Endothelial cell of umbilical vein (primary cell): ENCODE measurements around the gene ATP13A3. TPM values are rescaled to one million over a fixed set of nuclear protein-coding genes. Genes with fewer than 3 reads are reported as not detected.

Source experiments
- BruUV-seq: library from RNA; stranded (reverse); fragments of 400-500 nt; replicated peaks from 2 replicates; lab custom pipeline; 2021; lab: Mats Ljungman, UMichigan
- CTCF ChIA-PET: fragments of 300-600, 350-600 bp; sonication (Branson Sonifier 250); formaldehyde crosslinking; loops from one replicate; lab custom pipeline; 2021; ENCODE audit warnings: antibody characterized with exemption, inconsistent platforms; lab: Charles Lee
- POLR2A ChIA-PET: fragments of 300-600, 350-600 bp; sonication (Branson Sonifier 250); formaldehyde crosslinking; loops from one replicate; lab custom pipeline; 2021; ENCODE audit warnings: antibody characterized with exemption, inconsistent platforms; lab: Charles Lee
- DNase-seq: peaks from one replicate; pipeline ENCODE4 v3.0.0-alpha.2; 2011; ENCODE audit warnings: low read depth, low spot score
- FAIRE-seq: peaks from 2 replicates; lab custom pipeline; 2011; peaks lifted over from hg19 to GRCh38; lab: Jason Lieb, UNC
- H2AFZ ChIP-seq: 2 replicates; pipeline ENCODE4 v1.6.0; 2012; ENCODE audit warnings: low read depth, low read length, control low read depth, inconsistent platforms
- H3K27ac ChIP-seq: 2 replicates; pipeline ENCODE4 v1.5.1; 2011; ENCODE audit warnings: low read depth, mild to moderate bottlenecking, control low read depth, low read length, moderate library complexity; ENCODE audit not compliant: insufficient read depth
- H3K27me3 ChIP-seq, 2 experiments: 2 replicates each; pipeline versions ENCODE4 v1.6.0 to v1.6.1; 2011; ENCODE audit warnings: low read length in 2 of 2, mixed read lengths in 1 of 2; ENCODE audit not compliant: control insufficient read depth in 2 of 2, insufficient read depth in 2 of 2
- H3K36me3 ChIP-seq, 2 experiments: 2 replicates in 1 of 2; 3 replicates in 1 of 2; pipeline ENCODE4 v1.5.1; 2011; ENCODE audit warnings: low read length in 2 of 2, mild to moderate bottlenecking in 1 of 2, moderate library complexity in 1 of 2; ENCODE audit not compliant: control insufficient read depth in 2 of 2, insufficient read depth in 2 of 2; ENCODE audit errors: extremely low read depth in 1 of 2
- H3K4me1 ChIP-seq: 3 replicates; pipeline ENCODE4 v1.5.1; 2011; ENCODE audit warnings: mild to moderate bottlenecking, low read length; ENCODE audit not compliant: control insufficient read depth, insufficient read depth; ENCODE audit errors: extremely low read depth
- H3K4me2 ChIP-seq: 2 replicates; pipeline ENCODE4 v1.6.1; 2011; ENCODE audit warnings: low read length, control low read depth, mixed read lengths; ENCODE audit not compliant: insufficient read depth
- H3K4me3 ChIP-seq, 3 experiments: fragments of 200-600 bp in 1 of 3; sonication (generic), shearing (Covaris generic) in 1 of 3; replicated peaks in 1 of 3; 2 replicates each; pipeline ENCODE4 v1.5.1; 2011 to 2016; ENCODE audit warnings: control low read depth in 3 of 3, low read length in 3 of 3, mild to moderate bottlenecking in 2 of 3, inconsistent platforms in 1 of 3, low read depth in 1 of 3, moderate library complexity in 1 of 3; ENCODE audit not compliant: insufficient read depth in 1 of 3
- H3K79me2 ChIP-seq: 2 replicates; pipeline ENCODE4 v1.6.0; 2012; ENCODE audit warnings: low read length, inconsistent platforms; ENCODE audit not compliant: control insufficient read depth, insufficient read depth
- H3K9ac ChIP-seq: replicated peaks from 2 replicates; pipeline ENCODE3; 2011; ENCODE audit warnings: low read length, control low read depth; ENCODE audit not compliant: insufficient read depth; ENCODE audit errors: extremely low read depth
- H3K9me1 ChIP-seq: replicated peaks from 3 replicates; pipeline ENCODE4 v1.6.0; 2011; ENCODE audit warnings: mild to moderate bottlenecking, low read length; ENCODE audit not compliant: control insufficient read depth, insufficient read depth; ENCODE audit errors: extremely low read depth
- H3K9me3 ChIP-seq: replicated peaks from 2 replicates; pipeline ENCODE4 v1.5.1; 2012; ENCODE audit warnings: low read length, inconsistent platforms; ENCODE audit not compliant: control insufficient read depth, insufficient read depth
- H4K20me1 ChIP-seq: replicated peaks from 2 replicates; pipeline ENCODE3; 2011; ENCODE audit warnings: mild to moderate bottlenecking, low read length; ENCODE audit not compliant: control insufficient read depth, insufficient read depth; ENCODE audit errors: extremely low read depth
- FOS ChIP-seq: IDR thresholded peaks from 2 replicates; pipeline ENCODE4 v1.6.1; 2011; ENCODE audit warnings: mild to moderate bottlenecking, low read length, moderate library complexity, borderline replicate concordance; ENCODE audit not compliant: insufficient read depth
- GATA2 ChIP-seq: IDR thresholded peaks from 2 replicates; pipeline ENCODE4 v1.7.0; 2011; ENCODE audit warnings: low read depth, mild to moderate bottlenecking, moderate library complexity, mixed read lengths, low read length; ENCODE audit not compliant: insufficient read length, insufficient read depth
- JUN ChIP-seq: IDR thresholded peaks from 2 replicates; pipeline ENCODE4 v1.6.1; 2011; ENCODE audit warnings: borderline replicate concordance, low read depth; ENCODE audit not compliant: insufficient read length, insufficient read depth
- MAX ChIP-seq: IDR thresholded peaks from 2 replicates; pipeline ENCODE4 v1.6.1; 2011; ENCODE audit not compliant: insufficient read depth, insufficient read length
- MYC ChIP-seq: IDR thresholded peaks from one replicate; pipeline ENCODE4 v1.6.1; 2011; ENCODE audit warnings: mild to moderate bottlenecking, low read depth, low read length
- POLR2AphosphoS5 ChIP-seq: IDR thresholded peaks from 2 replicates; pipeline ENCODE4 v1.6.1; 2012; ENCODE audit warnings: low read depth, mild to moderate bottlenecking, control low read depth, low read length, moderate library complexity; ENCODE audit not compliant: insufficient read depth
- dilution Hi-C: fragments of 300-500 bp; cut with MboI; formaldehyde crosslinking; loops from one replicate; pipeline ENCODE4 v1.15.0; 2019; ENCODE audit warnings: low sequenced_read_pairs; ENCODE audit not compliant: extremely low pct_ligation_motif_present
- intact Hi-C: fragments of 100-400 bp; cut with micrococcal nuclease; formaldehyde crosslinking; loops from one replicate; pipeline ENCODE4 v1.10.0; 2022
- polyA plus RNA-seq, 4 experiments: library from polyadenylated mRNA; depleted of rRNA in 3 of 4; stranded (reverse) in 3 of 4; unstranded in 1 of 4; fragments of >200 nt; gene quantifications; 2 replicates each; pipeline versions ENCODE4 v1.2.1 to v1.2.3, GENCODE V29; 2011 to 2012; ENCODE audit warnings: missing spikeins in 1 of 4
- total RNA-seq: library from RNA; stranded (reverse); gene quantifications from 2 replicates; pipeline ENCODE4 v1.2.3, GENCODE V29; 2021

Gene ATP13A3
- total and polyA plus RNA-seq, 2 donors (not counting 3 experiments of a cell fraction or from before 2014, with no cell fraction given) = 12.0 to 59.0 TPM

GRCh38 chr3:194407423-194407822 lies 79.4 kb downstream of the ATP13A3 start:
- Histone ChIP-seq H2AFZ (no peak overlapping the region), H3K9ac (no peak overlapping the region), H3K27me3 (no peaks in the 10 kb centered on the region), H3K4me3 (no peak overlapping the region), H3K79me2 (no peaks in the 10 kb centered on the region), H4K20me1 (no peaks in the 10 kb centered on the region), H3K9me3 (no peaks in the 10 kb centered on the region), H3K27ac (no peak overlapping the region), H3K4me2 (no peak overlapping the region), H3K36me3 (peaks cover 0 to 9% of the 10 kb centered on the region in 2 experiments), H3K4me1 (no peaks in the 10 kb centered on the region), H3K9me1 (no peaks in the 10 kb centered on the region)
- peak; percentile 67 for DNase-seq
- TF ChIP-seq GATA2 = no peak
- no peak for TF ChIP-seq JUN
- no peak for TF ChIP-seq FOS
- TF ChIP-seq MYC = no peak
- no peak for TF ChIP-seq MAX
- no peak for TF ChIP-seq POLR2AphosphoS5
- ChIA-PET CTCF (interaction anchor here (0.7 to 5.7 kb wide), 16 partner anchors 9 to 742 kb away, joined by 3 to 71 read pairs (median 4); partner anchors contain the start of genes GP5 and LRRC15), POLR2A (interaction anchor here (0.6 kb wide), 1 partner anchor 73 kb away, joined by 4 read pairs; no protein-coding TSS in a partner anchor)
- dilution Hi-C loops (no loop called here), intact Hi-C loops (no loop called here)
- FAIRE-seq = no peak
- BruUV-seq = no TSS peak

- POLR2A ChIA-PET = no interaction called here
- DNase-seq (no peak), FAIRE-seq (no peak)
- H3K9ac ChIP-seq = no peak overlapping the region
- H3K79me2 ChIP-seq = no peaks in the 10 kb centered on the region
- no peak for TF ChIP-seq MYC
- no peak for TF ChIP-seq GATA2
- H3K4me3 ChIP-seq = no peak overlapping the region
- no peak overlapping the region for H2AFZ ChIP-seq
- H3K9me3 ChIP-seq = no peaks in the 10 kb centered on the region
- H4K20me1 ChIP-seq = no peaks in the 10 kb centered on the region
- BruUV-seq = no TSS peak
- H3K4me2 ChIP-seq = no peak overlapping the region
- intact Hi-C loops = no loop called here
- H3K27me3 ChIP-seq = no peaks in the 10 kb centered on the region
- dilution Hi-C loops = no loop called here
- no peaks in the 10 kb centered on the region for H3K9me1 ChIP-seq
- peaks cover 0 to 3% of the 10 kb centered on the region in 2 experiments for H3K36me3 ChIP-seq
- no peak overlapping the region for H3K27ac ChIP-seq
- CTCF ChIA-PET = interaction anchor here (1.0 to 5.7 kb wide), 9 partner anchors 11 to 740 kb away, joined by 3 to 72 read pairs (median 8); partner anchors contain the start of gene CPN2
- H3K4me1 ChIP-seq = no peaks in the 10 kb centered on the region
Measured at GRCh38 chr3:194405766-194406165, 81.0 kb downstream of the ATP13A3 start.
